ENCODE results near the gene IFNAR1. TPM values are rescaled to one million over a fixed set of nuclear protein-coding genes. Genes with fewer than 3 reads are reported as not detected.

The IFNAR1 gene
- total and polyA plus RNA-seq, 2 of the 8 experiments (the other 6 are each of a cell fraction or from before 2014, with no cell fraction given) = 3.1 to 17.1 TPM

DNA sequence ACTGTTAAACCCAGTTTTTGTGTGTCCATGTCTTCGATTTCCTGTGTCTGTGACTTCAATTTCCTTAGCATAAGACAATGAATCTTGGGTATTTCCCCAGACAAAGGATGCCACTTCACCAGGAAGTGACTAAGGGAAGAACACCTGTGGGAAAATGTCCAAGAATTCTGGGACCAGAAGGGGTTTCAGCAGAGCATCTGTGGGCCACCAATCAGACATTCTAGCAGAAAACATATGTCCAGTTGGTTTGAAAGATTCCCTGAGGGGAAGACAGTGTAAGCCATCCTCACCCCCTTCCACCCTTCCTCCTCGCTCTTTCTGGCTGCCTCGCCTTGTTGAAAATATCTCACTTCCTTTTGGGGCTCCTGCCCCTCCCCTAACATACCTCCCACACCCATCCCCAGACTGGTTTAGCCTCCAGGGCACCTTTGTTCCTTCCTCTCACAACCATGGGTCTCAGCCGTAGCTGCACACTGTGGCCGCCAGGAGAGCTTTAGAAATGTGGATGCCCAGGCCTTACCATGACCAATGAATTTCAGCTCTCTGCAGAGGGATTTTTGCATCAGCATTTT is 25.5 kb upstream of the IFNAR1 start:
- DNase-seq (ENCODE audit: low read depth in 1 of 2, low spot score in 2 of 2) (no peak), FAIRE-seq (no peak)
- Histone ChIP-seq H3K27ac (ENCODE audit: low read depth, low read length) (no peak overlapping the region), H2AK5ac (ENCODE audit: low read depth, low read length) (no peak overlapping the region), H3K79me2 (ENCODE audit: control insufficient read depth in 1 of 2, insufficient read depth in 2 of 2, low read length in 2 of 2) (no peaks in the 10 kb centered on the region), H2BK12ac (ENCODE audit: low read depth, low read length) (no peak overlapping the region), H3K27me3 (replicated peaks in 1 of 4; ENCODE audit: control insufficient read depth in 3 of 4, extremely low read depth in 1 of 4, insufficient read depth in 3 of 4, low read length in 3 of 4) (no peaks in the 10 kb centered on the region), H3K36me3 (ENCODE audit: control insufficient read depth in 2 of 4, insufficient read depth in 4 of 4, low read length in 3 of 4) (no peaks in the 10 kb centered on the region), H4K5ac (ENCODE audit: insufficient read length, low read depth, low read length) (no peak overlapping the region), H3K23ac (ENCODE audit: insufficient read length) (no peak overlapping the region), H2BK120ac (replicated peaks; ENCODE audit: low read depth, low read length) (no peak overlapping the region), H3K9me3 (ENCODE audit: insufficient read depth in 2 of 2, low read depth in 1 of 2, low read length in 1 of 2) (no peaks in the 10 kb centered on the region), H4K20me1 (replicated peaks in 1 of 2; ENCODE audit: control insufficient read depth in 1 of 2, insufficient read depth in 2 of 2, low read length in 2 of 2) (no peaks in the 10 kb centered on the region), H2BK15ac (ENCODE audit: low read length) (no peak overlapping the region), H3K56ac (replicated peaks; ENCODE audit: insufficient read length, low read depth, low read length) (no peak overlapping the region), H3K9ac (replicated peaks in 1 of 4; ENCODE audit: extremely low read depth in 1 of 4, low read depth in 3 of 4, low read length in 3 of 4) (no peak overlapping the region), H2BK20ac (ENCODE audit: low read length) (no peak overlapping the region), H3K4me1 (replicated peaks in 1 of 4; ENCODE audit: control insufficient read depth in 3 of 4, insufficient read depth in 4 of 4, low read length in 3 of 4) (no peaks in the 10 kb centered on the region), H2BK5ac (ENCODE audit: low read depth, low read length) (no peak overlapping the region), H4K8ac (ENCODE audit: extremely low read depth, insufficient read depth, low read length) (no peak overlapping the region), H3K4ac (replicated peaks; ENCODE audit: insufficient read length, low read depth, low read length) (no peak overlapping the region), H3K4me2 (ENCODE audit: insufficient read depth in 1 of 2, low read depth in 2 of 2, low read length in 2 of 2) (no peak overlapping the region), H3K23me2 (ENCODE audit: low read depth, low read length) (no peaks in the 10 kb centered on the region), H3K18ac (ENCODE audit: extremely low read depth, low read length) (no peak overlapping the region), H3K79me1 (ENCODE audit: low read depth, low read length) (no peaks in the 10 kb centered on the region), H2AFZ (ENCODE audit: low read length) (no peak overlapping the region), H3K4me3 (ENCODE audit: extremely low read depth in 1 of 4, insufficient read depth in 2 of 4, low read depth in 3 of 4, low read length in 4 of 4) (no peak overlapping the region), H3K14ac (ENCODE audit: insufficient read length) (no peak overlapping the region), H4K91ac (replicated peaks; ENCODE audit: insufficient read length, low read length) (no peak overlapping the region)
- ChIA-PET CTCF (ENCODE audit: partially characterized antibody) (interaction anchor here (0.9 to 2.6 kb wide), 8 partner anchors 9 to 106 kb away, joined by 3 to 8 read pairs (median 3); no protein-coding TSS in a partner anchor), POLR2A (ENCODE audit: partially characterized antibody) (interaction anchor here (1.7 kb wide), 1 partner anchor 26 kb away, joined by 5 read pairs; the partner anchor contains the start of gene IFNAR1)
- TF ChIP-seq RXRA (IDR thresholded peaks at IDR 0.05; ENCODE audit: insufficient read depth, low read depth, low read length) (no peak), SRF (IDR thresholded peaks at IDR 0.05; ENCODE audit: low read depth, low read length) (no peak), GTF2F1 (IDR thresholded peaks at IDR 0.05; ENCODE audit: borderline replicate concordance, low read depth, low read length) (no peak), KDM1A (IDR thresholded peaks at IDR 0.05; ENCODE audit: borderline replicate concordance, low read length) (no peak), CEBPB (IDR thresholded peaks at IDR 0.05; ENCODE audit: low read depth, low read length) (no peak), MAFK (IDR thresholded peaks at IDR 0.05; ENCODE audit: low read depth, low read length) (no peak)
- TF ChIP-seq, protein P1, sequence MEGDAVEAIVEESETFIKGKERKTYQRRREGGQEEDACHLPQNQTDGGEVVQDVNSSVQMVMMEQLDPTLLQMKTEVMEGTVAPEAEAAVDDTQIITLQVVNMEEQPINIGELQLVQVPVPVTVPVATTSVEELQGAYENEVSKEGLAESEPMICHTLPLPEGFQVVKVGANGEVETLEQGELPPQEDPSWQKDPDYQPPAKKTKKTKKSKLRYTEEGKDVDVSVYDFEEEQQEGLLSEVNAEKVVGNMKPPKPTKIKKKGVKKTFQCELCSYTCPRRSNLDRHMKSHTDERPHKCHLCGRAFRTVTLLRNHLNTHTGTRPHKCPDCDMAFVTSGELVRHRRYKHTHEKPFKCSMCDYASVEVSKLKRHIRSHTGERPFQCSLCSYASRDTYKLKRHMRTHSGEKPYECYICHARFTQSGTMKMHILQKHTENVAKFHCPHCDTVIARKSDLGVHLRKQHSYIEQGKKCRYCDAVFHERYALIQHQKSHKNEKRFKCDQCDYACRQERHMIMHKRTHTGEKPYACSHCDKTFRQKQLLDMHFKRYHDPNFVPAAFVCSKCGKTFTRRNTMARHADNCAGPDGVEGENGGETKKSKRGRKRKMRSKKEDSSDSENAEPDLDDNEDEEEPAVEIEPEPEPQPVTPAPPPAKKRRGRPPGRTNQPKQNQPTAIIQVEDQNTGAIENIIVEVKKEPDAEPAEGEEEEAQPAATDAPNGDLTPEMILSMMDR (IDR thresholded peaks at IDR 0.05; ENCODE audit: control extremely low read depth in 1 of 3, insufficient read depth in 1 of 3, low read depth in 1 of 3, low read length in 3 of 3) = peak in 1 of 3 experiments; percentile 12; a peak in 1 of 4 replicates
- WGBS, 2 experiments (ENCODE audit: extremely low coverage in 1 of 2, insufficient coverage in 1 of 2, insufficient read length in 1 of 2, insufficient replicate concordance in 2 of 2, low coverage in 1 of 2, low lambda C conversion rate in 2 of 2, missing lambda C conversion rate in 1 of 2) = 85% methylated on average over 5 of the region's 5 CpGs; no CpG with 5 or more reads in 1 of the 2 experiments
